Fibroblast of skin of scalp (primary cell): ENCODE measurements around the gene STX12.
A peak's percentile ranks its signal among the peaks of the same experiment; 100 is the strongest.
"Not testable (repeated sequence)": the region's sequence is repeated elsewhere in the genome, so short reads cannot be mapped to it uniquely, and the experiment has no call there.

Experiments used
- DNase-seq: peaks from one replicate; pipeline ENCODE4 v3.0.0-alpha.2; 2013

Gene STX12

GRCh38 chr1:27871076-27871475 is 98.1 kb downstream of the STX12 start:
- not testable (repeated sequence) for DNase-seq

- peak; percentile 50 for DNase-seq
These were observed 99.2 kb downstream of the STX12 start, which contains the start of gene THEMIS2 for GRCh38 chr1:27872059-27872801. Gene THEMIS2, plus strand, starts transcription at chr1:27872544. Its CDS starts 28 bp downstream, at chr1:27872572.

GRCh38 chr1:27872802-27873551 is 100.0 kb downstream of the STX12 start:
- no peak for DNase-seq

- no peak for DNase-seq
These were observed 100.8 kb downstream of the STX12 start for GRCh38 chr1:27873671-27874384.
